SH-SY5Y (cell line): ENCODE results near the gene ZDHHC8.

Experiments
- GATA2 ChIP-seq: IDR thresholded peaks from 2 replicates; pipeline ENCODE4 v1.6.1; 2011; ENCODE audit warnings: mild to moderate bottlenecking, low read depth, low read length
- GATA3 ChIP-seq: IDR thresholded peaks from 2 replicates; pipeline ENCODE4 v1.6.1; 2011; ENCODE audit warnings: low read depth, mild to moderate bottlenecking, low read length, moderate library complexity

- no peak for TF ChIP-seq GATA2
- TF ChIP-seq GATA3 = no peak
Measured at GRCh38 chr22:20174785-20175596, 43.4 kb downstream of the ZDHHC8 start.
